Measurements from ENCODE around the gene SCN3A.

SCN3A gene
- 0 to 0.19 (median 0) reads per million in 3 experiments for total RNA-seq

- DNase-seq, result no peak
Measured at GRCh38 chr2:165203689-165204559, at the start of gene SCN3A. TSS of gene SCN3A (minus strand) at chr2:165204050. CDS start at chr2:165176394, 27,656 bp downstream.

GRCh38 chr2:165253178-165253577 is 49.3 kb upstream of the SCN3A start:
- DNase-seq, result no peak

GRCh38 chr2:165251366-165251765 is 47.5 kb upstream of the SCN3A start:
- DNase-seq, result no peak

GRCh38 chr2:165248238-165248637 is 44.4 kb upstream of the SCN3A start:
- DNase-seq, result no peak

- DNase-seq, result no peak
Measured at GRCh38 chr2:165245081-165245793, 41.4 kb upstream of the SCN3A start.

GRCh38 chr2:165240916-165241315 is 37.1 kb upstream of the SCN3A start:
- no peak for DNase-seq

GRCh38 chr2:165239856-165240515 is 36.1 kb upstream of the SCN3A start:
- DNase-seq, result no peak

GRCh38 chr2:165239230-165239629 is 35.4 kb upstream of the SCN3A start, which contains the start of gene SCN2A:
TSS of gene SCN2A (plus strand) at chr2:165239414. CDS start at chr2:165295824, 56,410 bp downstream.
- DNase-seq, result no peak

GRCh38 chr2:165238295-165238694 is 34.4 kb upstream of the SCN3A start:
- DNase-seq, result no peak

GRCh38 chr2:165237056-165237455 is 33.2 kb upstream of the SCN3A start:
- no peak for DNase-seq

- DNase-seq, result no peak
Measured at GRCh38 chr2:165227571-165227970, 23.7 kb upstream of the SCN3A start.

GRCh38 chr2:165224941-165225340 is 21.1 kb upstream of the SCN3A start:
- DNase-seq, result no peak

- no peak for DNase-seq
Measured at GRCh38 chr2:165219481-165219880, 15.6 kb upstream of the SCN3A start.

- no peak for DNase-seq
Measured at GRCh38 chr2:165214093-165214492, 10.2 kb upstream of the SCN3A start.

GRCh38 chr2:165208094-165208493 is 4.2 kb upstream of the SCN3A start:
- no peak for DNase-seq

GRCh38 chr2:165205865-165206264 is 2.0 kb upstream of the SCN3A start:
- no peak for DNase-seq

GRCh38 chr2:165202239-165202638 is 1.6 kb downstream of the SCN3A start:
- no peak for DNase-seq

GRCh38 chr2:165198181-165198580 is 5.7 kb downstream of the SCN3A start:
- DNase-seq, result no peak

- no peak for DNase-seq
Measured at GRCh38 chr2:165197346-165197745, 6.5 kb downstream of the SCN3A start.

- no peak for DNase-seq
Measured at GRCh38 chr2:165196411-165196810, 7.4 kb downstream of the SCN3A start.

GRCh38 chr2:165193178-165193777 is 10.6 kb downstream of the SCN3A start:
- DNase-seq, result no peak

- DNase-seq, result no peak
Measured at GRCh38 chr2:165192729-165193128, 11.1 kb downstream of the SCN3A start.

Data from central memory CD4-positive, alpha-beta T cell (primary cell).